Chondrocyte (in vitro differentiated cells): ENCODE results near the gene PLEKHG4B. TPM values are rescaled to one million over a fixed set of nuclear protein-coding genes. Genes with fewer than 3 reads are reported as not detected.

Source experiments
- DNase-seq: peaks from one replicate; pipeline ENCODE4 v3.0.0; 2021; ENCODE audit warnings: mixed read lengths, low spot score
- H3K27ac Mint-ChIP-seq: one replicate; pipeline ENCODE4 v1.8.0; 2021; ENCODE audit warnings: mild to moderate bottlenecking, moderate library complexity, mixed read lengths; ENCODE audit not compliant: unreplicated experiment
- H3K27me3 Mint-ChIP-seq: 2 replicates; pipeline ENCODE4 v1.8.0; 2021; ENCODE audit warnings: low read depth, mixed read lengths
- H3K36me3 Mint-ChIP-seq: 2 replicates; pipeline ENCODE4 v1.8.0; 2021; ENCODE audit warnings: low read depth, mixed read lengths
- H3K4me1 Mint-ChIP-seq: 2 replicates; pipeline ENCODE4 v1.8.0; 2021; ENCODE audit warnings: low read depth, mild to moderate bottlenecking, mixed read lengths
- H3K4me3 Mint-ChIP-seq: one replicate; pipeline ENCODE4 v1.8.0; 2021; ENCODE audit warnings: mild to moderate bottlenecking, moderate library complexity, mixed read lengths; ENCODE audit not compliant: unreplicated experiment
- H3K9me3 Mint-ChIP-seq: 2 replicates; pipeline ENCODE4 v1.8.0; 2021; ENCODE audit warnings: low read depth, mixed read lengths
- total RNA-seq: library from RNA; stranded (reverse); gene quantifications from 3 replicates; pipeline ENCODE4 v1.2.1, GENCODE V29; 2021
- TF ChIP-seq, protein P1 (sequence below): fragments of 200-600 bp; sonication (generic); IDR thresholded peaks from 2 replicates; pipeline ENCODE4 v1.5.0; 2021; ENCODE audit warnings: antibody characterized with exemption, mild to moderate bottlenecking, moderate library complexity

PLEKHG4B gene
- total RNA-seq, 1 donor from 2014 or later = 2.0 TPM

DNA sequence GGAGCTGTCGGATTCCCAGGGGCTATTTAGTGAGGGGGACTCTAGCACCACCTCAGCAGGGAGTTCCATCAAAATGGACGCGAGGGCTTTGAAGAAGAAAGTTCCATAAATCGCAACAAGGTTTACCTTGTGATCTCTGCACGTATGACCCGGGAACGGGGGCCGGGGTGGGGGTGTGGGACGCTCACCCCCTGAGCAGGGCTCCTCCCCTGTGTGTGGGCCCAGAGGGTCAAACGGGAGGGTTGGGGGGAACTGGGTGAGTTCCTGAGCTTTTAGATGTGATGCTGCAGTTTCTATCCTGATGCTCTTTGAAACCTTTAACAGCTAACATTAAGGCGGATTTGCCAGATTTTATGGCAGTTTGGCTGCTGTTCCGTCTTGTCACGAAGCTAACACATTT, 80.5 kb downstream of the PLEKHG4B start:
- peaks cover 1% of the 10 kb centered on the region for H3K36me3 Mint-ChIP-seq
- no peaks in the 10 kb centered on the region for H3K9me3 Mint-ChIP-seq
- peaks cover 7% of the 10 kb centered on the region for H3K27me3 Mint-ChIP-seq
- peak; percentile 56 for DNase-seq
- peaks cover 28% of the 10 kb centered on the region for H3K4me1 Mint-ChIP-seq
- TF ChIP-seq, protein P1, sequence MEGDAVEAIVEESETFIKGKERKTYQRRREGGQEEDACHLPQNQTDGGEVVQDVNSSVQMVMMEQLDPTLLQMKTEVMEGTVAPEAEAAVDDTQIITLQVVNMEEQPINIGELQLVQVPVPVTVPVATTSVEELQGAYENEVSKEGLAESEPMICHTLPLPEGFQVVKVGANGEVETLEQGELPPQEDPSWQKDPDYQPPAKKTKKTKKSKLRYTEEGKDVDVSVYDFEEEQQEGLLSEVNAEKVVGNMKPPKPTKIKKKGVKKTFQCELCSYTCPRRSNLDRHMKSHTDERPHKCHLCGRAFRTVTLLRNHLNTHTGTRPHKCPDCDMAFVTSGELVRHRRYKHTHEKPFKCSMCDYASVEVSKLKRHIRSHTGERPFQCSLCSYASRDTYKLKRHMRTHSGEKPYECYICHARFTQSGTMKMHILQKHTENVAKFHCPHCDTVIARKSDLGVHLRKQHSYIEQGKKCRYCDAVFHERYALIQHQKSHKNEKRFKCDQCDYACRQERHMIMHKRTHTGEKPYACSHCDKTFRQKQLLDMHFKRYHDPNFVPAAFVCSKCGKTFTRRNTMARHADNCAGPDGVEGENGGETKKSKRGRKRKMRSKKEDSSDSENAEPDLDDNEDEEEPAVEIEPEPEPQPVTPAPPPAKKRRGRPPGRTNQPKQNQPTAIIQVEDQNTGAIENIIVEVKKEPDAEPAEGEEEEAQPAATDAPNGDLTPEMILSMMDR = no peak
- no peak overlapping the region for H3K4me3 Mint-ChIP-seq
- no peak overlapping the region for H3K27ac Mint-ChIP-seq

DNA sequence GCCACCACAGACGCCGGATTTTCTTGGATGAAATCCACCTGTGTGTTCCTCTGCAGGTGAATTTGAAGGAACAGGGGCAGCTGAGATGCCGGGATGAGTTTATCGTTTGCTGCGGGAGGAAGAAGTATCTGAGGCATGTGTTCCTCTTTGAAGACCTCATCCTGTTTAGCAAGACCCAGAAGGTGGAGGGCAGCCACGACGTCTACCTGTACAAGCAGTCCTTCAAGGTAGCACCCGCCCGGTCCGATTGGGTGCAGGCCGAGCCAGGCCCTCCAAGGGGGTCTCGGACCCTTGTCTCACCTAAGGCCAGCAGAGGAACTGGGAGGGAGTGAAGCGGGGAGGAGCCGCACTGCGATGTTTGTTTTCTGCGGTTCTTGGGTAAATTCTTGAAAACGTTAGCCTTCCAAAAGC, 80.9 kb downstream of the PLEKHG4B start:
- TF ChIP-seq, protein P1 = no peak
- DNase-seq = peak; percentile 90
- Mint-ChIP-seq H3K4me1 (peaks cover 26% of the 10 kb centered on the region), H3K36me3 (peaks cover 1% of the 10 kb centered on the region), H3K27me3 (peaks cover 8% of the 10 kb centered on the region), H3K9me3 (no peaks in the 10 kb centered on the region), H3K27ac (no peak overlapping the region), H3K4me3 (no peak overlapping the region)

DNA sequence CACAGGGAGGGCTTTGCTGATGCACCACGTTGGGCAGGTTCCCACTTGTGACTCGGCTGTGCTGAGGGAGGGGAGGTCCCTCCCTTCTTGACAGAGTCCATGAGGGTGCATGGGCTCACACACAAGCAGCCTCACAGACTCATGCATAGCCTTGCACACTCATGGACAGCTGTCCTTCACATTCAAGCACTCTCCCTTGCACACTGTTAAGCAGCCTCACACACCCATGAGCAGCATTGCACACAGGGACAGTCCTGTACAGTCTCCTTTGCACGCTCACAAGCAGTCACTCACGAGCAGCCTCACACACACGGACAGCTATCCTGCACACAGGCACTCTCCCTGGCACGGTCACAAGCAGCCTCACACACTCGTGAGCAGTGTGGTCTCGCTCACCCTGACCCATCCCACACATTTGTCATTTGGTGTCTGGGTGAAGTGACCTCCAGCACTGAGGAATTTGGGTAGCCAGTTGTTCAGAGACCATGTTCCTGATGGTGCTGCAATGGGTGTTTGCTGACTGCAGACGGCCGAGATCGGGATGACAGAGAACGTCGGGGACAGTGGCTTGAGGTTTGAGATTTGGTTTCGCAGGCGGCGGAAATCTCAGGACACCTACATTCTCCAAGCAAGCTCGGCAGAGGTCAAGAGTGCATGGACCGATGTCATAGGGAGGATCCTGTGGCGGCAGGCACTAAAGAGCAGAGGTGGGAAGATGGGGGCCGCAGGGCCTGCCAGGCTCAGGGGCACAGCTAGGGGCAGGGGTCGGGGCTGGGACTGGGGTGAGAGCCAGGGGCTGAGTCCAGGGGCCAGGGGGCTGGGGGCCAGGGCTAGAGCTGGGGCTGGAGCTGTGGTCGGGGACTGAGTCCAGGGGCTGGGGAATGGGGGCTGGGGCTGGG, 81.7 kb downstream of the PLEKHG4B start:
- Mint-ChIP-seq H3K4me1 (peaks cover 18% of the 10 kb centered on the region), H3K27ac (no peak overlapping the region), H3K9me3 (no peaks in the 10 kb centered on the region), H3K36me3 (peaks cover 1% of the 10 kb centered on the region), H3K27me3 (peaks cover 15% of the 10 kb centered on the region), H3K4me3 (no peak overlapping the region)
- peak; percentile 83 for DNase-seq
- TF ChIP-seq, protein P1 = no peak

DNA sequence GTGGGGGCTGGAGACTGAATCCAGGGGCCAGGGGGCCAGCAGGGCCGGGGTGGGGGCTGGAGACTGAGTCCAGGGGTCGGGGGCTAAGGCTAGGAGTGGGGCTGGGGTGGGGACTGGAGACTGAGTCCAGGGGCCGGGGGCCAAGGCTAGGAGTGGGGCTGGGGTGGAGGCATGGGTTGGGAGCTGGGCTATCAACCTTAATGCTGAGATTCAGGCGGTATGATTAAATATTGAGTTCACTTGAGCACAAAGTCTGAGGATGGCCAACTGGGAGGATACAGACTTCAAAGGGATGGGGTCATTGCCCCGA, 82.3 kb downstream of the PLEKHG4B start:
- H3K9me3 Mint-ChIP-seq = no peaks in the 10 kb centered on the region
- H3K27ac Mint-ChIP-seq = no peak overlapping the region
- H3K36me3 Mint-ChIP-seq = peaks cover 1% of the 10 kb centered on the region
- no peak overlapping the region for H3K4me3 Mint-ChIP-seq
- no peak for DNase-seq
- H3K27me3 Mint-ChIP-seq = peaks cover 16% of the 10 kb centered on the region
- TF ChIP-seq, protein P1 = no peak
- H3K4me1 Mint-ChIP-seq = peaks cover 12% of the 10 kb centered on the region

DNA sequence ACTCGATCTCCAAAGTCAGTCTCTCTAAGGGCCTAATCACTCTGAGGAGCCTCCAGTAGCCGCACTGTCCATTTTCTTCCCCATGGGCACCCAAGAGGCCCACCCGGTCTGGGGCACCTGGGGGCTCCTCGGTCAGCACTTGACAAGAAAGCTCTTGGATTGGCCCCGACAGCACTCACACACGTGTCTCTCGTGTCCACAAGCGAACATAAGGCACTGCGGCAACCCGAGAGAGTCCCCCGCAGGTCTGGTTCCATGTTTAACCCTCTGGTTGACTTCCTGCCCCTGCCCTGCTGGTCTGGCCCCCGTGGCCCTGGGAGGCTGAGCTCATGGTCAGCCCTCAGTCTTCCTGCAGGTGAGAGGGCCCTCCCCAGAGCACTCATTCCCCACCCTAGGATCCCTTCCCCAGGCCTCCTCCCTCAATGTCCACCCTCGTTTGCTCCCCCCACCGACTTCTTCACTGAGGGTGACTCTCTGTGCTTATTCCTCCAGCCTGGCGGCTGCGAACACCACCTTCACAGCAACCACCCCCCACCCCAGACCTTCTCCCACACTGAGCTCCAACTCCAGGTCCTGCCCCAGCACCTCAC, 83.0 kb downstream of the PLEKHG4B start:
- H3K4me3 Mint-ChIP-seq = no peak overlapping the region
- peak; percentile 61 for DNase-seq
- no peak overlapping the region for H3K27ac Mint-ChIP-seq
- peaks cover 5% of the 10 kb centered on the region for H3K4me1 Mint-ChIP-seq
- TF ChIP-seq, protein P1 = no peak
- no peaks in the 10 kb centered on the region for H3K9me3 Mint-ChIP-seq
- peaks cover 16% of the 10 kb centered on the region for H3K27me3 Mint-ChIP-seq
- peaks cover 1% of the 10 kb centered on the region for H3K36me3 Mint-ChIP-seq
